HG02938 (cell line): ENCODE measurements around the gene CPSF6.
A peak's percentile ranks its signal among the peaks of the same experiment; 100 is the strongest.
"Not testable (repeated sequence)": the region's sequence is repeated elsewhere in the genome, so short reads cannot be mapped to it uniquely, and the experiment has no call there.

ENCODE experiments used
- ATAC-seq: cut with Tn5 transposase; IDR thresholded peaks from one replicate; pipeline ENCODE4 v1.9.1; 2021; ENCODE audit warnings: mild to moderate bottlenecking, moderate library complexity; ENCODE audit not compliant: unreplicated experiment

CPSF6 gene

DNA sequence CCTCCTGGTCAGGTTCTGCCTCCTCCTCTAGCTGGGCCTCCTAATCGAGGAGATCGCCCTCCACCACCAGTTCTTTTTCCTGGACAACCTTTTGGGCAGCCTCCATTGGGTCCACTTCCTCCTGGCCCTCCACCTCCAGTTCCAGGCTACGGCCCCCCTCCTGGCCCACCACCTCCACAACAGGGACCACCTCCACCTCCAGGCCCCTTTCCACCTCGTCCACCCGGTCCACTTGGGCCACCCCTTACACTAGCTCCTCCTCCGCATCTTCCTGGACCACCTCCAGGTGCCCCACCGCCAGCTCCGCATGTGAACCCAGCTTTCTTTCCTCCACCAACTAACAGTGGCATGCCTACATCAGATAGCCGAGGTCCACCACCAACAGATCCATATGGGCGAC, 19.3 kb downstream of the CPSF6 start:
- ATAC-seq, result no peak

GRCh38 chr12:69262264-69262974, 23.1 kb downstream of the CPSF6 start:
- ATAC-seq, result no peak

DNA sequence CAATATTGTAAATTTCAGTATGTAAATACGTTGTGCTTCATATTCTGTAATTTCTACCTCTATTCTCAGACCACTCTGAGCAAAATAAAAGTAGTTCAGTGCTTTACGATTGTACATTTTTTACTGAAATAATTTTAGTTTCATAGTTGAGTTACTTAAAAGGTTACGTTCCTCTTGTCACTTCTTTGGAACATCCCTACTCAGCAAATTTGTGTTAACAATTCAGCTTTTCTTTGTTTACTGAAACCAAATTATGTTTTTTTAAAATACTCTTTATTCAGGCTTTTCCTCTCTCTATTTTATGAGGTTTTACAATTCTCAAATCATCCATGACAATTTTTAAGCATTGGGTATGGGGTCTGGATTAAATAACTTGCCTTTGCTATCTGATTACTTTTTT, 25.8 kb downstream of the CPSF6 start:
- ATAC-seq, result no peak

DNA sequence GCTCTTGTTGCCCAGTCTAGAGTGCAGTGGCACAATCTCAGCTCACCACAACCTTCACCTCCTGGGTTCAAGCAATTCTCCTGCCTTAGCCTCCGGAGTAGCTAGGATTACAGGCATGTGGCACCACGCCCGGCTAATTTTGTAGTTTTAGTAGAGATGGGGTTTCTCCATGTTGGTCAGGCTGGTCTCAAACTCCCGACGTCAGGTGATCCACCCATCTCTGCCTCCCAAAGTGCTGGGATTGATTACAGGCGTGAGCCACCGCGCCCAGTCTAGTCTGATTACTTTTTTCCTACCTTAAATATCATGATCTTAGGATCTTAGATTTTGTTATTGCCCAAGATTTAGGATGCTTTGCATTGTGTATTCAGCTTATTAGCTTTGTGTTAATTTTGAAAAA, 26.3 kb downstream of the CPSF6 start:
- ATAC-seq, result not testable (repeated sequence)

DNA sequence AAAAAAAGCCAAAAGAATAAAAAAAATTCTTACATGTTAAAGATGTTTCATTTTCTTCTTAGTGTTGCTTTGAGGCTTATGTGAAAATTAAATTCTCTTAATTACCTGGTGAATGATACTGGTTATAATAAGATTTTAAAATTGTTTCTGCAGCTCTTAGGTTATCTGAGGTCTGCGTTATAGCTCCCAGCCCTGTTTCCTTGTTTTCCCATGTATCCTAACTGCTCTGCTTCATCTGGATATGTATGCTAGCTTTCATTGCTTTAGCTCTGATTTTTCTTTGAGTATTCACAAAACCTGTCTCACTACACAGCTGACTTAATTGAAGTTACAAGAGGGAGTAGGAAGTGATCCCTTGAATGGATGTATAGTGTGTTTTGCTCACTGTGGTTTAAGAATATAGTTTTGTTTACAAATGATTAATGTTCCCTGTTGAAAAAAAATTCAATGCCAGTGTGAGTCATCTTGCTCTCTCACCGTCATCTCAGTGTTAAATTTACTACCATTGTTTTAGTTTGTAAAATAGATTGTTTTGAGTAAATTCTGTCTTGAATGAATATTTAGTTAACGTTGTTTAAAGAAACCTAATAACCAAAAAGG, 26.8 kb downstream of the CPSF6 start:
- ATAC-seq, result no peak

DNA sequence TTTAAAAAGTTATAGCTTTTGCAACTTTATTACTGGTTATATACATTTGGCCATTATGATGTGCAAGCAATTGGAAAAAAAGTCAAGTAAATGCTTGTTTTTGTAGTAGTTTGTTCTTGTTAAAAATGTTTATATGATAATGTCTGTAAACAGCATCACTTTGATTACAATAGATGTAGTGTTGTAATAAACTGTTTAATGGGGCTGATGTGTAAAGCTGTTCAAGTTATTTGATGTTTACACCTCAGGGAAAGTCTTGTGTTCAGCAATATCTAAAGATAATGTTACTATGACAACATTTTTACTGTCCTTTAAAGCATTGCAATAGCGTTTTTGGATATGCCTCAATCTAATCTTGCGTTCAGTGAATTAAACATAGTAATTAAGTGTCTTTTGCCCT, 30.4 kb downstream of the CPSF6 start:
- no peak for ATAC-seq

- no peak for ATAC-seq
Observed at GRCh38 chr12:69272511-69272910, 33.1 kb downstream of the CPSF6 start.

DNA sequence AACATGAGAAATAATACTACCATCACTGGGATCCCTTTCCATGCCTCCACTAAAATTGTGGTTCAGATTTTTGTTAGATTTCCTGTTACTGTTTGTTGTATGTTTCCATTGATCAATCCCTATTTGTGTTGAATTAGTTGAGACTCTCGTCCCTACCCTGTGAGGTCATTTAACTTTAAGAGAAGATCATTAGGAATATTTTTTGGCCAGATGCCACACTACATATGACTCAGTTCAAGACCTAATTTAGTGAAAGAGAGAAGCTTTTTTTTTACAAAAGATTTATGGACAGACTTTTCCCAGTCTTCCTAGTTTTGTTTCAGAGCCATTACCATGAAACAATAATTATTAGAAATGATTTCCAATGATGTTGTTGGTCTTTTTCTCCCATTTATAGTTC, 35.5 kb downstream of the CPSF6 start:
- no peak for ATAC-seq

- ATAC-seq, result no peak
Observed at GRCh38 chr12:69275471-69275891, 36.1 kb downstream of the CPSF6 start.

- no peak for ATAC-seq
Observed at GRCh38 chr12:69278814-69279782, 39.7 kb downstream of the CPSF6 start.

DNA sequence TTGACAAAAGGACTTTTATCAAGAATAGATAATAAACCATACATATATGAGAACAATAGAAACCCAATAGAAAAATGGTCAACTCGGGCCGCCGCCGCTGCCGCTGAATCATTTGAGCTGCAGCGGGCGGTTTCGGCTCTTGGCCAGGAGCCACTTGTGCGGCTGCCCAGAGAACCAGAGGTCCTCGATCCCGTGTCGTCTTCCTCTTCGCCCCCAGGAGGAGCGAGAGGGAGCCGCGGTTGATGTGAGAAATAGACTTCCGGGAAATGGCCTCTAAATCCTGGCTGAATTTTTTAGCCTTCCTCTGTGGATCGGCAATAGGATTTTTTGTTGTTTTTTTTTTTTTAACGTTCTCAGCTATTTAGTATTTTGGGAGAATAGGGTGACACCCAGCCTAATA, 44.8 kb downstream of the CPSF6 start:
- ATAC-seq, result no peak

DNA sequence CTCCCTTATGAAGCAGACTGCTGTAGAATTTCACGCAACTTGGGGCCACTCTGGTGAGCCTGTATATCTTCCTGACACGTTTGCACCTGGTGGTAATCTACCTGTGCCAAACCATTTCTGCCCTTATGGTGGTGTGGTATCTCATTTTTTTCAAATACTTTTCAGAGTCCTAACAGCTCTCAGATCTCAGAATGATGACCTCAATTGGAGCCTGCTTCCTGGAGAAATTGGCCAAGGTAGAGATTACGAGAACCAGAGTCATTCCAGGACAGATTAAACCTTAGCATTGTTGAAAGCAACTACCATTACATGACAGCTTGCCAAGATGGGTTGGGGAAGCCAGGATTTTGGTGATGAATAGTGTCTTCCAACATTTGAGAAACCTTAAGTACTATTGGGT, 48.2 kb downstream of the CPSF6 start:
- ATAC-seq, result no peak

GRCh38 chr12:69290545-69291277, 51.3 kb downstream of the CPSF6 start:
- peak; percentile 99 for ATAC-seq

GRCh38 chr12:69291278-69291593, 51.9 kb downstream of the CPSF6 start:
- no peak for ATAC-seq

- no peak for ATAC-seq
Observed at GRCh38 chr12:69298133-69298532, 58.8 kb downstream of the CPSF6 start.

- no peak for ATAC-seq
Observed at GRCh38 chr12:69298947-69299346, 59.6 kb downstream of the CPSF6 start.

GRCh38 chr12:69304284-69304683, 64.9 kb downstream of the CPSF6 start:
- no peak for ATAC-seq

DNA sequence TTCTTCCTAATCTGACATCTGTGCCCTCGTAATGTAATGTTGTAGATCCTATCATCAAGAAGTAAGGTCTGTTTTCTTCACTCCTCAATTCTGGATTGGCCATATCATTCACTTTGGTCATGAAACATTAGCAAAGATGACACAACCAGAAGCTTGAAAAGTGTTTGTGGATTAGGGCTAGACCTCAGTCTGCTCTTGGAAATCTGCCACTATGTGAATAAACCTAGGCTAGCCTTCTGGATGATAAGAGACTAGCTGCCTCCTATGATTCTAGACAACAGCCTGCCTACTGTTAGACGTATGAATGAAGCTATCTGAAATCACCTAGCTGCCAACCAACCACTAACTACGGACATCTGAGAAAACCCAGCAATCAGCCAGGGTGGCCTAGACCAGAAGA, 70.1 kb downstream of the CPSF6 start:
- ATAC-seq, result no peak

- no peak for ATAC-seq
Observed at GRCh38 chr12:69313209-69313608, 73.8 kb downstream of the CPSF6 start.

DNA sequence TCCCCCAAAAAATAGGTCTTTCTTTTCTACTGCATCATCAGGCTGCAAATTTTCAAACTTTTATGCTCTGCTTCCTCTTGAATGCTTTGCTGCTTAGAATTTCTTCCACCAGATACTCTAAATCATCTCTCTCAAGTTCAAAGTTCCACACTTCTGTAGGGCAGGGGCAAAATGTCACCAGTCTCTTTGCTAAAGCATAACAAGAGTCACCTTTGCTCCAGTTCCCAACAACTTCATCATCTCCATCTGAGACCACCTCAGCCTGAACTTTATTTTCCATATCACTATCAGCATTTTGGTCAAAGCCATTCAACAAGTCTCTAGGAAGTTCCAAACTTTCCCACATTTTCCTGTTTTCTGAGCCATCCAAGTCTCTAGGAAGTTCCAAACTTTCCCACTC, 77.4 kb downstream of the CPSF6 start:
- ATAC-seq, result not testable (repeated sequence)

DNA sequence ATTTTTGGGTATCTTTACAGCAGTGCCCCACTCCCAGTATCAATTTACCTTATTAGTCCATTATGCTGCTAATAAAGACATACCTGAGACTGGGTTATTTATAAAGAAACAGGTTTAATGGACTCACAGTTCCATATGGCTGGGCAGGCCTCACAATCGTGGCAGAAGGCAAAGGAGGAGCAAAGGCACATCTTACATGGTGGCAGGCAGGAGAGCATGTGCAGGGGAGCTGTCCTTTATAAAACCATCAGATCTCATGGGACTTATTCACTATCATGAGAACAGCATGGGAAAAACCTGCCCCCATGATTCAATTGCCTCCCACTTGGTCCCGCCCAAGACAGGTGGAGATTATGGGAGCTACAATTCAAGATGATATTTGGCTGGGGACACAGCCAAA, 77.9 kb downstream of the CPSF6 start:
- not testable (repeated sequence) for ATAC-seq
